H9 (cell line): ENCODE data around the gene SORBS1. TPM values are rescaled to one million over a fixed set of nuclear protein-coding genes. Genes with fewer than 3 reads are reported as not detected.

Experiments used
- DNase-seq: peaks from one replicate; pipeline ENCODE4 v3.0.0-alpha.2; 2017
- H2AFZ ChIP-seq: one replicate; pipeline ENCODE4 v1.6.1; 2013; ENCODE audit warnings: mild to moderate bottlenecking, low read length, control low read depth, moderate library complexity
- H2AK5ac ChIP-seq: 2 replicates; pipeline ENCODE4 v1.6.1; 2013; ENCODE audit warnings: low read length, control low read depth, mixed read lengths; ENCODE audit not compliant: insufficient read length
- H2BK120ac ChIP-seq: one replicate; pipeline ENCODE4 v1.6.1; 2013; ENCODE audit warnings: low read depth, mild to moderate bottlenecking, low read length, control low read depth, inconsistent platforms; ENCODE audit not compliant: poor library complexity, severe bottlenecking
- H2BK12ac ChIP-seq: 2 replicates; pipeline ENCODE4 v1.6.1; 2013; ENCODE audit warnings: low read length, control low read depth, mixed read lengths, low read depth; ENCODE audit not compliant: insufficient read length
- H2BK15ac ChIP-seq: 2 replicates; pipeline ENCODE4 v1.6.1; 2013; ENCODE audit warnings: low read depth, low read length, control low read depth
- H2BK20ac ChIP-seq: one replicate; pipeline ENCODE4 v1.6.1; 2013; ENCODE audit warnings: low read depth, mild to moderate bottlenecking, low read length, control low read depth, inconsistent platforms; ENCODE audit not compliant: poor library complexity, severe bottlenecking
- H2BK5ac ChIP-seq: 2 replicates; pipeline ENCODE4 v1.6.1; 2013; ENCODE audit warnings: low read length, control low read depth, mixed read lengths; ENCODE audit not compliant: insufficient read length
- H3K14ac ChIP-seq: 2 replicates; pipeline ENCODE4 v1.6.1; 2013; ENCODE audit warnings: low read length, control low read depth; ENCODE audit not compliant: insufficient read depth
- H3K18ac ChIP-seq: 2 replicates; pipeline ENCODE4 v1.6.1; 2013; ENCODE audit warnings: low read depth, mild to moderate bottlenecking, mixed read lengths, low read length, control low read depth; ENCODE audit not compliant: insufficient read length
- H3K23ac ChIP-seq: 2 replicates; pipeline ENCODE4 v1.6.1; 2013; ENCODE audit warnings: low read length, control low read depth, mixed read lengths, low read depth; ENCODE audit not compliant: insufficient read length
- H3K23me2 ChIP-seq: 2 replicates; pipeline ENCODE4 v1.6.1; 2013; ENCODE audit warnings: low read depth, mild to moderate bottlenecking, mixed read lengths, low read length, control low read depth; ENCODE audit not compliant: insufficient read length, poor library complexity, severe bottlenecking
- H3K27ac ChIP-seq: 2 replicates; pipeline ENCODE4 v1.5.1; 2013; ENCODE audit warnings: low read length, control low read depth, mixed read lengths, low read depth; ENCODE audit not compliant: insufficient read length
- H3K27me3 ChIP-seq: 2 replicates; pipeline ENCODE4 v1.6.1; 2013; ENCODE audit warnings: low read length, control low read depth, inconsistent platforms; ENCODE audit not compliant: insufficient read depth
- H3K4ac ChIP-seq: 2 replicates; pipeline ENCODE4 v1.6.1; 2013; ENCODE audit warnings: low read depth, mild to moderate bottlenecking, control low read depth, inconsistent platforms, low read length, moderate library complexity
- H3K4me1 ChIP-seq: 2 replicates; pipeline ENCODE4 v1.6.1; 2013; ENCODE audit warnings: low read length, control low read depth, inconsistent platforms; ENCODE audit not compliant: insufficient read depth
- H3K4me2 ChIP-seq: 2 replicates; pipeline ENCODE4 v1.6.1; 2013; ENCODE audit warnings: low read length, control low read depth, mixed read lengths; ENCODE audit not compliant: insufficient read length, insufficient read depth
- H3K56ac ChIP-seq: 2 replicates; pipeline ENCODE4 v1.6.1; 2013; ENCODE audit warnings: low read depth, mild to moderate bottlenecking, mixed read lengths, low read length, control low read depth; ENCODE audit not compliant: insufficient read length
- H3K79me1 ChIP-seq: 2 replicates; pipeline ENCODE4 v1.6.1; 2013; ENCODE audit warnings: low read depth, mild to moderate bottlenecking, moderate library complexity, low read length, control low read depth, inconsistent platforms; ENCODE audit not compliant: insufficient read depth, poor library complexity, severe bottlenecking
- H3K79me2 ChIP-seq: 2 replicates; pipeline ENCODE4 v1.6.1; 2013; ENCODE audit warnings: low read length, control low read depth, inconsistent platforms; ENCODE audit not compliant: insufficient read depth
- H3K9ac ChIP-seq: 2 replicates; pipeline ENCODE4 v1.6.1; 2013; ENCODE audit warnings: low read length, control low read depth, mixed read lengths; ENCODE audit not compliant: insufficient read length; ENCODE audit errors: extremely low read depth
- H3K9me3 ChIP-seq: one replicate; pipeline ENCODE4 v1.6.1; 2013; ENCODE audit warnings: low read depth, low read length, inconsistent platforms; ENCODE audit not compliant: control insufficient read depth
- H3T11ph ChIP-seq: one replicate; pipeline ENCODE4 v1.6.1; 2013; ENCODE audit warnings: mild to moderate bottlenecking, low read length, control low read depth, inconsistent platforms
- H4K20me1 ChIP-seq: one replicate; pipeline ENCODE4 v1.6.1; 2013; ENCODE audit not compliant: control insufficient read depth, insufficient read length, insufficient read depth
- H4K5ac ChIP-seq: 2 replicates; pipeline ENCODE4 v1.6.1; 2013; ENCODE audit warnings: low read depth, mild to moderate bottlenecking, mixed read lengths, low read length, control low read depth; ENCODE audit not compliant: insufficient read length
- H4K8ac ChIP-seq: replicated peaks from 2 replicates; pipeline ENCODE4 v1.6.1; 2013; ENCODE audit warnings: low read length, control low read depth, mixed read lengths, low read depth; ENCODE audit not compliant: insufficient read length
- H4K91ac ChIP-seq: 2 replicates; pipeline ENCODE4 v1.6.1; 2013; ENCODE audit warnings: low read depth, mild to moderate bottlenecking, moderate library complexity, mixed read lengths, low read length, control low read depth; ENCODE audit not compliant: insufficient read length
- H3K27ac Mint-ChIP-seq, 3 experiments: 2 replicates in 2 of 3; 3 replicates in 1 of 3; pipeline ENCODE4 v1.8.0; 2020 to 2021; ENCODE audit warnings: mixed read lengths in 3 of 3, mild to moderate bottlenecking in 1 of 3, moderate library complexity in 1 of 3
- H3K27me3 Mint-ChIP-seq: 2 replicates; pipeline ENCODE4 v1.8.0; 2021; ENCODE audit warnings: low read depth, mild to moderate bottlenecking, moderate library complexity, mixed read lengths
- H3K36me3 Mint-ChIP-seq, 3 experiments: 2 replicates in 2 of 3; 3 replicates in 1 of 3; pipeline ENCODE4 v1.8.0; 2020 to 2021; ENCODE audit warnings: low read depth in 3 of 3, mixed read lengths in 3 of 3; ENCODE audit not compliant: insufficient read depth in 1 of 3
- H3K4me1 Mint-ChIP-seq, 2 experiments: 2 replicates each; pipeline ENCODE4 v1.8.0; 2020; ENCODE audit warnings: mixed read lengths in 2 of 2
- H3K4me3 Mint-ChIP-seq, 2 experiments: 2 replicates in 1 of 2; 3 replicates in 1 of 2; pipeline ENCODE4 v1.8.0; 2020 to 2021; ENCODE audit warnings: mild to moderate bottlenecking in 2 of 2, mixed read lengths in 2 of 2, moderate library complexity in 1 of 2
- H3K9me3 Mint-ChIP-seq, 2 experiments: 2 replicates in 1 of 2; 3 replicates in 1 of 2; pipeline ENCODE4 v1.8.0; 2020; ENCODE audit warnings: mild to moderate bottlenecking in 2 of 2, mixed read lengths in 2 of 2, moderate library complexity in 1 of 2
- CTCF ChIP-seq: fragments of 200-600 bp; sonication (generic); conservative IDR thresholded peaks from 3 replicates; pipeline ENCODE4 v1.8.0; 2021; ENCODE audit warnings: antibody characterized with exemption, mild to moderate bottlenecking
- WGBS: extraction: QIAGEN DNeasy Blood & Tissue Kit; methylation state at CpG from one replicate; pipeline ENCODE4 v1.1.7; 2013; ENCODE audit warnings: missing lambda C conversion rate, low lambda C conversion rate, mixed read lengths; ENCODE audit not compliant: insufficient read length; ENCODE audit errors: extremely low coverage; 5-methylcytosine and 5-hydroxymethylcytosine counted together
- total RNA-seq: library from RNA; stranded (reverse); gene quantifications from 2 replicates; pipeline ENCODE4 v1.2.1, GENCODE V29; 2021

The SORBS1 gene
- total RNA-seq, 1 experiment from 2014 or later, result 24.3 TPM

DNA sequence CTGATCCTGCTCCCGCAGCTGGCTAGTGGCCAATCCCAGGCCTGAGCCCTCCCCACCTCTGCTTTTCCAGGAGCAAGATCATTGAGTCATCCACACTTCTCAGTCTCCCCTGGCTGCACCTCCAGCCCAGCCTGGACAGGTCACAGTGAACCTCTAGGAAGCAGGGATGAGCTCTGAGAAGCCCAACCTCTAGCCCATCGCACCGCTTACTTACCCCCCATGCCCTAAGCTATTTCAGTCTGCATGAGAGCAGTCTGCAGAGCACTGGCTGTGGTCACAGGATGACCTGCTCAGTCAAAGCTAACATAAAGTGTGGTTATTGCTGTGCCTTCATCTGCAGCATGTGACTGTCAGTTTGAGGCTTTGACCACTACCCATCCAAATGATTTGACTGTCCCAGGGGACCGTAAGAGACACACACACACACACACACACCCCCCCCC is 129.2 kb downstream of the SORBS1 start:
- no peak overlapping the region for H3K14ac ChIP-seq
- no peak overlapping the region for H2BK15ac ChIP-seq
- no peak overlapping the region for H4K8ac ChIP-seq
- no peak overlapping the region for H4K5ac ChIP-seq
- H3K27me3 Mint-ChIP-seq, result no peaks in the 10 kb centered on the region
- peaks cover 3 to 8% (median 6%) of the 10 kb centered on the region in 3 experiments; a peak in 5 of 7 replicates for H3K36me3 Mint-ChIP-seq
- no peaks in the 10 kb centered on the region for H3K4me1 ChIP-seq
- no peaks in the 10 kb centered on the region for H3K27me3 ChIP-seq
- H3K4me1 Mint-ChIP-seq, result peaks cover 0 to 7% of the 10 kb centered on the region in 2 experiments; a peak in 1 of 4 replicates
- H3K18ac ChIP-seq, result no peak overlapping the region
- no peak overlapping the region for H2BK120ac ChIP-seq
- no peak for DNase-seq
- no peaks in the 10 kb centered on the region for H3K79me1 ChIP-seq
- no peak overlapping the region for H3K56ac ChIP-seq
- no peaks in the 10 kb centered on the region for H3K9me3 ChIP-seq
- no peak overlapping the region for H3K4me2 ChIP-seq
- H2AK5ac ChIP-seq, result no peak overlapping the region
- no CpG with 5 or more reads among the region's 4 CpGs for WGBS
- no peaks in the 10 kb centered on the region for H3K79me2 ChIP-seq
- H3K9me3 Mint-ChIP-seq, result no peaks in the 10 kb centered on the region
- no peak overlapping the region for H3K27ac ChIP-seq
- H2BK5ac ChIP-seq, result no peak overlapping the region
- no peak overlapping the region for H2AFZ ChIP-seq
- no peaks in the 10 kb centered on the region for H3K23me2 ChIP-seq
- peak overlapping the region in 1 of 3 experiments; percentile 68; a peak in 2 of 7 replicates for H3K27ac Mint-ChIP-seq
- no peak overlapping the region for H2BK12ac ChIP-seq
- H3K4ac ChIP-seq, result no peak overlapping the region
- H3T11ph ChIP-seq, result no peak overlapping the region
- no peak overlapping the region for H3K4me3 Mint-ChIP-seq
- TF ChIP-seq CTCF, result no peak
- no peaks in the 10 kb centered on the region for H4K20me1 ChIP-seq
- no peak overlapping the region for H2BK20ac ChIP-seq
- H3K23ac ChIP-seq, result no peak overlapping the region
- no peak overlapping the region for H3K9ac ChIP-seq
- no peak overlapping the region for H4K91ac ChIP-seq
